ENCODE results near the gene BACE1-AS.

DNA sequence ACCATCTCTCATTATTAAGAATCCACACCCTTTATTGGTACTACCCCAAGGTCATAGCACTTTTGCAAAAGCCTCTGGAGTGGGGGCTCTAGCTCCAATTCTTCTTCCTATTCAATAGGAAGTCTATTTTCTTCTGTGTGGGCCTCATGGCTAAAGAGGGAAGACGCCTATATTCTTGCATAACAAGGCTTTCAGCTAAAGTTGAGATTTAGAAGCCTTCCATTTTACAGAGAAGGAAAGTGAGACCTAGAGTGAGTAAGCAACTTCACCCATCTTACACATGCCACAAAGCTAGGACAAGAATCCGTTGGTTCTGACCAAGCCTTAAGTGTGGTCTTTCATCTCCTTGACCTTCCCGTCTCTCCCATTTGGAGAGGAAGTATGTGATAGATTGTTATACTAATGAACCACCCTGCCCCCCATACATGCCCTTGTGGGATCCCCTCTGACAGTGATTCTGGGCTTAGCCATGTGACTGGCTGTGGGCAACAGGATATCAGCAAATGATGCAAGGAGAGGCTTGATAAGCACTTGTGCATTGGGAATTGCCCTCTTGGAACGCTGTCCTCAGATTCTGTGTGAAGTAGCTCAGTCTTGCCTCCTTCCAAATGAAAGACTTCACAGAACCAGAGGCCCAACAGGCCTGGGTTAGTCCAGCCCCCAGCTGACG, 12.6 kb downstream of the BACE1-AS start:
- no peak for TF ChIP-seq EZH2 (IDR thresholded peaks at IDR 0.05; ENCODE audit: borderline replicate concordance, low read depth, low read length, poor library complexity, severe bottlenecking)
- TF ChIP-seq, protein P1, sequence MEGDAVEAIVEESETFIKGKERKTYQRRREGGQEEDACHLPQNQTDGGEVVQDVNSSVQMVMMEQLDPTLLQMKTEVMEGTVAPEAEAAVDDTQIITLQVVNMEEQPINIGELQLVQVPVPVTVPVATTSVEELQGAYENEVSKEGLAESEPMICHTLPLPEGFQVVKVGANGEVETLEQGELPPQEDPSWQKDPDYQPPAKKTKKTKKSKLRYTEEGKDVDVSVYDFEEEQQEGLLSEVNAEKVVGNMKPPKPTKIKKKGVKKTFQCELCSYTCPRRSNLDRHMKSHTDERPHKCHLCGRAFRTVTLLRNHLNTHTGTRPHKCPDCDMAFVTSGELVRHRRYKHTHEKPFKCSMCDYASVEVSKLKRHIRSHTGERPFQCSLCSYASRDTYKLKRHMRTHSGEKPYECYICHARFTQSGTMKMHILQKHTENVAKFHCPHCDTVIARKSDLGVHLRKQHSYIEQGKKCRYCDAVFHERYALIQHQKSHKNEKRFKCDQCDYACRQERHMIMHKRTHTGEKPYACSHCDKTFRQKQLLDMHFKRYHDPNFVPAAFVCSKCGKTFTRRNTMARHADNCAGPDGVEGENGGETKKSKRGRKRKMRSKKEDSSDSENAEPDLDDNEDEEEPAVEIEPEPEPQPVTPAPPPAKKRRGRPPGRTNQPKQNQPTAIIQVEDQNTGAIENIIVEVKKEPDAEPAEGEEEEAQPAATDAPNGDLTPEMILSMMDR (conservative IDR thresholded peaks at IDR 0.05; ENCODE audit: low read depth, low read length) = no peak

Data from A673 (cell line).